Measurements from ENCODE around the gene ANXA2. TPM values are rescaled to one million over a fixed set of nuclear protein-coding genes. Genes with fewer than 3 reads are reported as not detected.

The ANXA2 gene
- total RNA-seq, 2 donors from 2014 or later: 214 to 388 TPM

- no peak overlapping the region for H3K4me3 ChIP-seq
- DNase-seq (ENCODE audit: low spot score): no peak
- H3K4me1 ChIP-seq: no peaks in the 10 kb centered on the region
- no peaks in the 10 kb centered on the region for H3K9me3 ChIP-seq
- H3K36me3 ChIP-seq: no peaks in the 10 kb centered on the region
- no peak overlapping the region for H3K27ac ChIP-seq
- no peak for TF ChIP-seq CTCF (IDR thresholded peaks at IDR 0.05)
- no peaks in the 10 kb centered on the region for H3K27me3 ChIP-seq
Observed at GRCh38 chr15:60320365-60320764, 77.4 kb downstream of the ANXA2 start.

DNA sequence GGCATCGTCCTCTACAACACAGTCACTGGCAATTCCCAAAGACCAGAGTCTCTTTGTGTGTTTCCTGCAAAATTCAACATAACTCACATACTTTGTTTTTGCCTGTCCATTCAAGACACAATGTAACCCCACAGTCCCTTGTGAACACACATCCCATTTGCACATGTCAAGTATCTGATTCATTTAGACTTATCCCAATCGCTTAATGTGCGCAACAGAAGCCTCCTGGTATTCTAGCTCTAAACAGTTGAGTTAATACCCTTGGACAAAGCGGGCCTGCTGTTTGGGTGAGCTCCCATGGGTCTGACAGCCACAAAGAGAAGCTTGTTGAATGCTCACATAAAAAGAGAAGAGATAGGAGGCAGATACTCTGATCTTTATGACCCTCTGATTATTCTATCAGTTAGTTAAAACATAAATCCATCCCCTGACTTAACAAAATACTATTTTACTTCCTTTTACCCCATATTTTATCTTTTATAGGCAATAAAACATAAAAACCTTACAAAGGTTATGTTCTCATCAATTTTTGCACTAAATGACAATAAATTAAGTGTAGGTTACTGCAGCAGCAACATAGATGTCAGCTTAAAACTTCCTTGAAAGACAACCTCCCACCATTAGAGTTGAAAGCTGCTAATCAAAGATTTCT is 79.4 kb downstream of the ANXA2 start:
- H3K27ac ChIP-seq: no peak overlapping the region
- DNase-seq (ENCODE audit: low spot score): no peak
- H3K4me3 ChIP-seq: no peak overlapping the region
- H3K27me3 ChIP-seq: no peaks in the 10 kb centered on the region
- no peaks in the 10 kb centered on the region for H3K36me3 ChIP-seq
- H3K4me1 ChIP-seq: no peaks in the 10 kb centered on the region
- no peaks in the 10 kb centered on the region for H3K9me3 ChIP-seq
- TF ChIP-seq CTCF (IDR thresholded peaks at IDR 0.05): no peak

GRCh38 chr15:60316961-60317360 is 80.8 kb downstream of the ANXA2 start:
- Histone ChIP-seq H3K4me1 (no peaks in the 10 kb centered on the region), H3K9me3 (no peaks in the 10 kb centered on the region), H3K36me3 (no peaks in the 10 kb centered on the region), H3K4me3 (no peak overlapping the region), H3K27ac (no peak overlapping the region), H3K27me3 (no peaks in the 10 kb centered on the region)
- DNase-seq (ENCODE audit: low spot score): no peak
- no peak for TF ChIP-seq CTCF (IDR thresholded peaks at IDR 0.05)

GRCh38 chr15:60315878-60316277 is 81.9 kb downstream of the ANXA2 start:
- TF ChIP-seq CTCF (IDR thresholded peaks at IDR 0.05): no peak
- H3K4me3 ChIP-seq: no peak overlapping the region
- H3K27ac ChIP-seq: no peak overlapping the region
- no peaks in the 10 kb centered on the region for H3K36me3 ChIP-seq
- H3K27me3 ChIP-seq: no peaks in the 10 kb centered on the region
- H3K4me1 ChIP-seq: no peaks in the 10 kb centered on the region
- DNase-seq (ENCODE audit: low spot score): no peak
- H3K9me3 ChIP-seq: no peaks in the 10 kb centered on the region

- Histone ChIP-seq H3K4me1 (no peaks in the 10 kb centered on the region), H3K9me3 (no peaks in the 10 kb centered on the region), H3K4me3 (no peak overlapping the region), H3K36me3 (no peaks in the 10 kb centered on the region), H3K27me3 (no peaks in the 10 kb centered on the region), H3K27ac (no peak overlapping the region)
- no peak for TF ChIP-seq CTCF (IDR thresholded peaks at IDR 0.05)
- DNase-seq (ENCODE audit: low spot score): no peak
Observed at GRCh38 chr15:60313906-60314305, 83.9 kb downstream of the ANXA2 start.

DNA sequence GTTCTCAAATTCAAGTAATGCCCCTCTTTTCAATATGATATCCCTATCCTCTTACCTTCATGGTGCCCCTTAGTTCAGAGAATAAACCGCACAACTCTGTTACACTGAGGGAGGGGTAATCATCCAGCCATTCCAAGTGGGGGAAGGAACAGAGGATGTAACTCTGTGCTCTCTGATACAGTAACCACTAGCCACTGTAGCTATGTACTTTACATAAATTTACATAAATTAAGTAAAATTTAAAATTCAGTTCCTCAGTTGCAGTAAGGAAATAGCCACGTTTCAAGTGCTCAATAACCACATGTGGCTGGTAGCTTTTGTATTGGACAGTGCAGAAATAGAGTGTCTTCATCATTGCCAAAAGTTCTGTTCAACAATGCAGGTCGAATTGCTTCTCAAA is 90.8 kb downstream of the ANXA2 start:
- Histone ChIP-seq H3K27ac (no peak overlapping the region), H3K9me3 (no peaks in the 10 kb centered on the region), H3K36me3 (no peaks in the 10 kb centered on the region), H3K4me1 (no peaks in the 10 kb centered on the region), H3K27me3 (no peaks in the 10 kb centered on the region), H3K4me3 (no peak overlapping the region)
- no peak for DNase-seq (ENCODE audit: low spot score)
- TF ChIP-seq CTCF (IDR thresholded peaks at IDR 0.05): no peak
